SK-N-SH treated with all-trans-retinoic acid at 6 μM for 48 hours (cell line): Measurements from ENCODE around the gene KCNQ5.
A peak's percentile ranks its signal among the peaks of the same experiment; 100 is the strongest.

Source experiments
- ATAC-seq: fragments of 200-7000 bp; cut with Tn5 transposase; 3 replicates; pipeline ENCODE4 v1.9.1; 2020; ENCODE audit warnings: mild to moderate bottlenecking, moderate library complexity
- ARNTL ChIP-seq: fragments of 450-650 bp; formaldehyde crosslinking; IDR thresholded peaks from 2 replicates; pipeline ENCODE4 v1.5.0; 2020; ENCODE audit warnings: low read depth, mild to moderate bottlenecking, moderate library complexity, borderline replicate concordance
- BACH2 ChIP-seq: fragments of 250-450 bp; sonication (Bioruptor Pico); IDR thresholded peaks from 2 replicates; pipeline ENCODE4 v1.9.0; 2021; ENCODE audit warnings: mild to moderate bottlenecking, borderline replicate concordance
- CSDC2 ChIP-seq: fragments of 250-450 bp; sonication (Bioruptor Pico); IDR thresholded peaks from 2 replicates; pipeline ENCODE4 v1.5.0; 2020; ENCODE audit warnings: mild to moderate bottlenecking, moderate library complexity
- ESRRG ChIP-seq: fragments of 250-450 bp; sonication (Bioruptor Pico); IDR thresholded peaks from 2 replicates; pipeline ENCODE4 v1.6.1; 2021; ENCODE audit warnings: mild to moderate bottlenecking
- GLIS3 ChIP-seq: fragments of 250-450 bp; sonication (Bioruptor Pico); IDR thresholded peaks from 2 replicates; pipeline ENCODE4 v1.5.0; 2020; ENCODE audit warnings: mild to moderate bottlenecking, moderate library complexity
- ISL1 ChIP-seq: fragments of 250-450 bp; sonication (Bioruptor Pico); IDR thresholded peaks from 2 replicates; pipeline ENCODE4 v2.1.2; 2022; ENCODE audit warnings: mild to moderate bottlenecking, moderate library complexity
- OSR1 ChIP-seq: fragments of 250-450 bp; sonication (Bioruptor Pico); IDR thresholded peaks from 2 replicates; pipeline ENCODE4 v1.8.0; 2022; ENCODE audit warnings: moderate library complexity, mild to moderate bottlenecking, inconsistent platforms
- PPARA ChIP-seq: fragments of 250-450 bp; sonication (Bioruptor Pico); IDR thresholded peaks from 2 replicates; pipeline ENCODE4 v1.5.0; 2020; ENCODE audit warnings: mild to moderate bottlenecking, borderline replicate concordance
- RARB ChIP-seq: fragments of 250-450 bp; sonication (Bioruptor Pico); IDR thresholded peaks from 2 replicates; pipeline ENCODE4 v1.8.0; 2021; ENCODE audit warnings: mild to moderate bottlenecking, moderate library complexity
- SNAI2 ChIP-seq: fragments of 250-450 bp; sonication (Bioruptor Pico); IDR thresholded peaks from 2 replicates; pipeline ENCODE4 v1.5.0; 2020; ENCODE audit warnings: mild to moderate bottlenecking, moderate library complexity
- TCF4 ChIP-seq: fragments of 250-450 bp; sonication (Bioruptor Pico); IDR thresholded peaks from 2 replicates; pipeline ENCODE4 v1.8.0; 2021; ENCODE audit warnings: mild to moderate bottlenecking, moderate library complexity, borderline replicate concordance
- TOX ChIP-seq: fragments of 250-450 bp; sonication (Bioruptor Pico); IDR thresholded peaks from 2 replicates; pipeline ENCODE4 v1.8.0; 2021; ENCODE audit warnings: mild to moderate bottlenecking, moderate library complexity, borderline replicate concordance
- TSHZ2 ChIP-seq: fragments of 250-450 bp; sonication (Bioruptor Pico); IDR thresholded peaks from 2 replicates; pipeline ENCODE4 v1.5.0; 2020; ENCODE audit warnings: mild to moderate bottlenecking, moderate library complexity
- ZC3H10 ChIP-seq: fragments of 250-450 bp; sonication (Bioruptor Pico); IDR thresholded peaks from 2 replicates; pipeline ENCODE4 v1.5.1; 2021; ENCODE audit warnings: mild to moderate bottlenecking, moderate library complexity
- ZFP3 ChIP-seq: fragments of 250-450 bp; sonication (Bioruptor Pico); IDR thresholded peaks from 2 replicates; pipeline ENCODE4 v1.5.0; 2020; ENCODE audit warnings: mild to moderate bottlenecking, moderate library complexity
- ZFP30 ChIP-seq: fragments of 450-650 bp; formaldehyde crosslinking; IDR thresholded peaks from 2 replicates; pipeline ENCODE4 v1.5.0; 2022; ENCODE audit warnings: mild to moderate bottlenecking, moderate library complexity
- ZNF565 ChIP-seq: fragments of 450-650 bp; formaldehyde crosslinking; conservative IDR thresholded peaks from 2 replicates; pipeline ENCODE4 v1.5.0; 2020; ENCODE audit warnings: low read depth, mild to moderate bottlenecking, moderate library complexity
- ZNF70 ChIP-seq: fragments of 450-650 bp; formaldehyde crosslinking; IDR thresholded peaks from 2 replicates; pipeline ENCODE4 v1.5.0; 2020; ENCODE audit warnings: mild to moderate bottlenecking, moderate library complexity
- ZNF8 ChIP-seq: fragments of 450-650 bp; formaldehyde crosslinking; IDR thresholded peaks from 2 replicates; pipeline ENCODE4 v1.5.0; 2020; ENCODE audit warnings: mild to moderate bottlenecking, moderate library complexity
- TF ChIP-seq, protein P1 (sequence below): fragments of 250-450 bp; sonication (Bioruptor Pico); IDR thresholded peaks from 2 replicates; pipeline ENCODE4 v1.5.1; 2021; ENCODE audit warnings: mild to moderate bottlenecking, moderate library complexity
- TF ChIP-seq, protein P2 (sequence below): fragments of 250-450 bp; sonication (Bioruptor Pico); IDR thresholded peaks from 2 replicates; pipeline ENCODE4 v1.5.1; 2020; ENCODE audit warnings: low read depth, mild to moderate bottlenecking, moderate library complexity

KCNQ5 gene

DNA sequence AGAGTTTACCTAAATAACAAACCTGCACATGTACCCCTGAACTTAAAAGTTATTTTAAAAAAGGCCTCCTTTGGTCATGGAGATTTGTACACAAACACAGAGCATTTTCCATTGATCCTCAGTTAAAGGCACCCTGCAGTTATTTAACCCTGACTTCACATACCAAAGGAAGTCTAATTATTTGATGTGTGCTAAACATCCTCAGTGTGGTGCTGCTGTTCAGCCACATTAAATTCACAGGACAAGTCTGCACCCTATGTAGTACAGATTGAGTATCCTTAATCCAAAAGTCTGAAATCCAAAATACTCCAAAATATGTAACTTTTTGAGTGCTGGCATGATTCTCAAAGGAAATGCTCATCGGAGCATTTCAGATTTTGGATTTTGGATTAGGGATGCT lies 21.4 kb downstream of the KCNQ5 start:
- ATAC-seq = peak; percentile 58; the same call in 2 of the 3 replicates
- TF ChIP-seq ARNTL = no peak
- no peak for TF ChIP-seq ZNF565 (CRISPR knock-in tag)
- no peak for TF ChIP-seq BACH2 (CRISPR knock-in tag)
- TF ChIP-seq ESRRG (CRISPR knock-in tag) = no peak
- no peak for TF ChIP-seq TSHZ2 (CRISPR knock-in tag)
- TF ChIP-seq PPARA = no peak
- no peak for TF ChIP-seq ZNF8 (CRISPR knock-in tag)
- TF ChIP-seq TCF4 (CRISPR knock-in tag) = no peak
- TF ChIP-seq, protein P1, sequence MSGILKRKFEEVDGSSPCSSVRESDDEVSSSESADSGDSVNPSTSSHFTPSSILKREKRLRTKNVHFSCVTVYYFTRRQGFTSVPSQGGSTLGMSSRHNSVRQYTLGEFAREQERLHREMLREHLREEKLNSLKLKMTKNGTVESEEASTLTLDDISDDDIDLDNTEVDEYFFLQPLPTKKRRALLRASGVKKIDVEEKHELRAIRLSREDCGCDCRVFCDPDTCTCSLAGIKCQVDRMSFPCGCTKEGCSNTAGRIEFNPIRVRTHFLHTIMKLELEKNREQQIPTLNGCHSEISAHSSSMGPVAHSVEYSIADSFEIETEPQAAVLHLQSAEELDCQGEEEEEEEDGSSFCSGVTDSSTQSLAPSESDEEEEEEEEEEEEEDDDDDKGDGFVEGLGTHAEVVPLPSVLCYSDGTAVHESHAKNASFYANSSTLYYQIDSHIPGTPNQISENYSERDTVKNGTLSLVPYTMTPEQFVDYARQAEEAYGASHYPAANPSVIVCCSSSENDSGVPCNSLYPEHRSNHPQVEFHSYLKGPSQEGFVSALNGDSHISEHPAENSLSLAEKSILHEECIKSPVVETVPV (CRISPR knock-in tag) = no peak
- no peak for TF ChIP-seq ZC3H10 (CRISPR knock-in tag)
- no peak for TF ChIP-seq RARB (CRISPR knock-in tag)
- TF ChIP-seq ISL1 (CRISPR knock-in tag) = no peak
- TF ChIP-seq CSDC2 (CRISPR knock-in tag) = no peak
- no peak for TF ChIP-seq OSR1 (CRISPR knock-in tag)
- TF ChIP-seq, protein P2, sequence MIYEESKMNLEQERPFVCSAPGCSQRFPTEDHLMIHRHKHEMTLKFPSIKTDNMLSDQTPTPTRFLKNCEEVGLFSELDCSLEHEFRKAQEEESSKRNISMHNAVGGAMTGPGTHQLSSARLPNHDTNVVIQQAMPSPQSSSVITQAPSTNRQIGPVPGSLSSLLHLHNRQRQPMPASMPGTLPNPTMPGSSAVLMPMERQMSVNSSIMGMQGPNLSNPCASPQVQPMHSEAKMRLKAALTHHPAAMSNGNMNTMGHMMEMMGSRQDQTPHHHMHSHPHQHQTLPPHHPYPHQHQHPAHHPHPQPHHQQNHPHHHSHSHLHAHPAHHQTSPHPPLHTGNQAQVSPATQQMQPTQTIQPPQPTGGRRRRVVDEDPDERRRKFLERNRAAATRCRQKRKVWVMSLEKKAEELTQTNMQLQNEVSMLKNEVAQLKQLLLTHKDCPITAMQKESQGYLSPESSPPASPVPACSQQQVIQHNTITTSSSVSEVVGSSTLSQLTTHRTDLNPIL (CRISPR knock-in tag) = no peak
- TF ChIP-seq ZFP30 = no peak
- no peak for TF ChIP-seq ZNF70 (CRISPR knock-in tag)
- no peak for TF ChIP-seq SNAI2 (CRISPR knock-in tag)

- TF ChIP-seq ZFP30 (no peak), BACH2 (CRISPR knock-in tag) (no peak), ISL1 (CRISPR knock-in tag) (no peak), TCF4 (CRISPR knock-in tag) (no peak), ZNF70 (CRISPR knock-in tag) (no peak), ARNTL (no peak), OSR1 (CRISPR knock-in tag) (no peak), ZNF8 (CRISPR knock-in tag) (no peak), TSHZ2 (CRISPR knock-in tag) (no peak), ESRRG (CRISPR knock-in tag) (no peak)
- TF ChIP-seq, protein P1 (CRISPR knock-in tag) = no peak
- ATAC-seq = no peak
These were observed 25.0 kb downstream of the KCNQ5 start for GRCh38 chr6:72646604-72647485.

DNA sequence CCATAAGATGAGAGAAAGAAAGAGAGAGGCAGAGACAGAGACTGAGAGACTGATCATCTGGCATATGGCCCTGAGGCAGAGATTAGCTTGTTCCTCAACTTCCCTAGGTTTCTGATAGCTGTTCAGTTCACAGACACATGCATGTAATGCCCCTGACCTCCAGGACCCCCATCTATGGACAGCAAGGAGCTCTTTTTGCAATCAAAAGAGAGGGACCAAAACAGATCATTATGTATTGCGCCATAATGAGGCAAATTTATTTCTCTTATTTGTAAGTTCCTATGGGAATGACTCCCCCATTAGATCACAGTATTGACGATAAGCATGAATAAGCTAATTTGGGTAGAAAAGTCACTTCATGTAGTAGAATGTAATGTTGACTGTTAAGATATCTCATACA lies 25.6 kb downstream of the KCNQ5 start:
- no peak for ATAC-seq
- TF ChIP-seq CSDC2 (CRISPR knock-in tag) (no peak), ZFP3 (CRISPR knock-in tag) (no peak), PPARA (no peak), ARNTL (no peak), TCF4 (CRISPR knock-in tag) (no peak), ZNF70 (CRISPR knock-in tag) (no peak), GLIS3 (no peak), BACH2 (CRISPR knock-in tag) (no peak), ZNF565 (CRISPR knock-in tag) (no peak), TOX (CRISPR knock-in tag) (no peak), RARB (CRISPR knock-in tag) (no peak)
- TF ChIP-seq, protein P1 (CRISPR knock-in tag) = no peak
